GM12878 (cell line): ENCODE measurements around the gene JAKMIP1. TPM values are rescaled to one million over a fixed set of nuclear protein-coding genes. Genes with fewer than 3 reads are reported as not detected.

Experiments used
- ATAC-seq: fragments of 200-7000 bp; cut with Tn5 transposase; 3 replicates; pipeline ENCODE4 v1.9.1; 2020; ENCODE audit warnings: mild to moderate bottlenecking, moderate library complexity
- BruUV-seq: library from RNA; stranded (reverse); fragments of 400-500 nt; replicated peaks from 2 replicates; lab custom pipeline; 2021; lab: Mats Ljungman, UMichigan
- CTCF ChIA-PET: fragments of 300-600 bp; sonication (Branson Sonifier 250); formaldehyde crosslinking; extraction: SDS; loops from one replicate; lab custom pipeline; 2021; ENCODE audit warnings: inconsistent platforms; lab: Yijun Ruan, JAX
- POLR2A ChIA-PET: fragments of 350-600 bp; formaldehyde crosslinking; extraction: SDS; loops from one replicate; lab custom pipeline; 2021; ENCODE audit warnings: inconsistent platforms; lab: Charles Lee
- RAD21 ChIA-PET: fragments of 300-600 bp; sonication (Branson Sonifier 250); formaldehyde crosslinking; loops from one replicate; lab custom pipeline; 2023; ENCODE audit warnings: antibody characterized with exemption; ENCODE audit not compliant: unreplicated experiment; lab: Charles Lee
- SMC1A ChIA-PET: fragments of 300-600 bp; sonication (Branson Sonifier 250); formaldehyde crosslinking; loops from one replicate; lab custom pipeline; 2023; ENCODE audit not compliant: unreplicated experiment, uncharacterized antibody; lab: Charles Lee
- DNase-seq: peaks from one replicate; pipeline ENCODE4 v3.0.0-alpha.2; 2011; ENCODE audit warnings: low read depth, low spot score
- FAIRE-seq: peaks from 3 replicates; lab custom pipeline; 2011; peaks lifted over from hg19 to GRCh38; lab: Jason Lieb, UNC
- H2AFZ ChIP-seq: 2 replicates; pipeline ENCODE4 v1.6.0; 2011; ENCODE audit warnings: low read depth, low read length, control low read depth; ENCODE audit not compliant: control insufficient read depth
- H3K27ac ChIP-seq: 2 replicates; pipeline ENCODE4 v1.5.1; 2011; ENCODE audit warnings: control low read depth; ENCODE audit not compliant: control insufficient read depth, insufficient read depth
- H3K27me3 ChIP-seq, 2 experiments: replicated peaks in 1 of 2; 2 replicates each; pipeline versions ENCODE4 v1.6.0 to v1.6.1; 2011; ENCODE audit warnings: low read length in 1 of 2; ENCODE audit not compliant: control insufficient read depth in 2 of 2, insufficient read depth in 2 of 2
- H3K36me3 ChIP-seq, 2 experiments: 2 replicates each; pipeline ENCODE4 v1.5.1; 2011; ENCODE audit warnings: low read length in 1 of 2; ENCODE audit not compliant: control insufficient read depth in 2 of 2, insufficient read depth in 2 of 2
- H3K4me1 ChIP-seq: 2 replicates; pipeline ENCODE4 v1.6.1; 2011; ENCODE audit warnings: mild to moderate bottlenecking, low read length, moderate library complexity, mixed read lengths; ENCODE audit not compliant: control insufficient read depth, insufficient read depth
- H3K4me2 ChIP-seq: 2 replicates; pipeline ENCODE4 v1.6.0; 2011; ENCODE audit warnings: control low read depth; ENCODE audit not compliant: control insufficient read depth, insufficient read depth
- H3K4me3 ChIP-seq: fragments of 200-600 bp; sonication (generic); 2 replicates; pipeline ENCODE4 v1.5.1; 2016
- H3K79me2 ChIP-seq: 2 replicates; pipeline ENCODE4 v1.6.0; 2011; ENCODE audit warnings: low read length; ENCODE audit not compliant: control insufficient read depth, insufficient read depth
- H3K9ac ChIP-seq: 2 replicates; pipeline ENCODE4 v1.8.0; 2011; ENCODE audit warnings: low read length, control low read depth, mixed read lengths; ENCODE audit not compliant: control insufficient read depth, insufficient read depth
- H3K9me3 ChIP-seq: replicated peaks from 3 replicates; pipeline ENCODE4 v1.5.1; 2011; ENCODE audit warnings: mild to moderate bottlenecking, low read length; ENCODE audit not compliant: control insufficient read depth, insufficient read depth
- H4K20me1 ChIP-seq: 2 replicates; pipeline ENCODE4 v1.6.0; 2011; ENCODE audit not compliant: control insufficient read depth, insufficient read depth
- BHLHE40 ChIP-seq, 2 experiments: fragments of 450-650 bp in 1 of 2; IDR thresholded peaks; 2 replicates each; pipeline ENCODE4 v1.6.1; 2011 to 2017; ENCODE audit warnings: low read depth in 2 of 2, borderline replicate concordance in 1 of 2, improper control_type of control experiment in 1 of 2, low read length in 1 of 2, mild to moderate bottlenecking in 1 of 2
- SMAD1 ChIP-seq: fragments of 450-650 bp; IDR thresholded peaks from 2 replicates; pipeline ENCODE4 v1.6.1; 2018; ENCODE audit warnings: mild to moderate bottlenecking, low read depth; ENCODE audit not compliant: partially characterized antibody
- WGBS: methylation state at CpG from one replicate; pipeline ENCODE4 v1.1.6; 2016; ENCODE audit warnings: low lambda C conversion rate; ENCODE audit not compliant: insufficient replicate concordance, insufficient coverage; ENCODE audit errors: missing lambda C conversion rate; 5-methylcytosine and 5-hydroxymethylcytosine counted together
- in situ Hi-C: fragments of 300-500 bp; cut with MboI; formaldehyde crosslinking; loops from 9 replicates; pipeline ENCODE4 v1.14.3; 2018; ENCODE audit warnings: mixed read lengths
- intact Hi-C: fragments of 100-400 bp; cut with micrococcal nuclease; formaldehyde crosslinking; loops from one replicate; pipeline ENCODE4 v1.14.2; 2022; ENCODE audit not compliant: unreplicated experiment
- polyA plus RNA-seq, 11 experiments: library from polyadenylated mRNA; depleted of rRNA in 4 of 11; unstranded in 6 of 11; stranded (reverse) in 5 of 11; fragments of >200 nt; fragmentation: Nextera tagmentation in 4 of 11; fragmentation: Illumina TruSeq in 1 of 11; extraction: Ambion mirVana in 4 of 11; extraction: Trizol in 1 of 11; gene quantifications; 1 replicate in 1 of 11; 2 replicates in 10 of 11; pipeline versions ENCODE4 v1.2.1 to v1.2.3, GENCODE V29; 2011 to 2016; ENCODE audit warnings: inconsistent platforms in 2 of 11, missing spikeins in 2 of 11, low read depth in 1 of 11
- total RNA-seq, 4 experiments: library from RNA; depleted of rRNA in 3 of 4; stranded (reverse); fragments of >200 nt in 3 of 4; fragmentation: Illumina TruSeq in 1 of 4; extraction: Trizol in 1 of 4; gene quantifications; 2 replicates each; pipeline versions ENCODE4 v1.2.1 to v1.2.3, GENCODE V29; 2013 to 2021
- TF ChIP-seq, protein P1 (sequence below): fragments of 450-650 bp; conservative IDR thresholded peaks from 2 replicates; pipeline ENCODE4 v1.6.1; 2017; ENCODE audit warnings: mild to moderate bottlenecking, moderate library complexity

The JAKMIP1 gene
- total and polyA plus RNA-seq, 10 of the 15 experiments (the other 5 are each of a cell fraction or from before 2014, with no cell fraction given), result 0.52 to 16.7 (median 12.3) TPM

- ChIA-PET CTCF (interaction anchor here (0.5 kb wide), 1 partner anchor 202 kb away, joined by 3 read pairs; no protein-coding TSS in a partner anchor), POLR2A (no interaction called here), SMC1A (no interaction called here), RAD21 (no interaction called here)
- FAIRE-seq (no peak), ATAC-seq (no peak), DNase-seq (no peak)
- no peaks in the 10 kb centered on the region; a peak in 1 of 4 replicates for H3K27me3 ChIP-seq
- in situ Hi-C loops, result no loop called here
- no peak overlapping the region for H3K4me2 ChIP-seq
- H3K27ac ChIP-seq, result no peak overlapping the region
- H3K4me3 ChIP-seq, result no peak overlapping the region
- H3K9ac ChIP-seq, result no peak overlapping the region
- 54% methylated on average over 12 of the region's 12 CpGs for WGBS
- H2AFZ ChIP-seq, result no peak overlapping the region
- intact Hi-C loops, result no loop called here
- no TSS peak for BruUV-seq
- no peaks in the 10 kb centered on the region for H4K20me1 ChIP-seq
- H3K79me2 ChIP-seq, result no peaks in the 10 kb centered on the region
- H3K4me1 ChIP-seq, result no peaks in the 10 kb centered on the region
- no peaks in the 10 kb centered on the region; a peak in 1 of 4 replicates for H3K36me3 ChIP-seq
- TF ChIP-seq SMAD1 (no peak), BHLHE40 (IDR thresholded peaks at IDR 0.05; ENCODE audit: borderline replicate concordance in 1 of 2, low read depth in 2 of 2, low read length in 1 of 2) (peak in 1 of 2 experiments; percentile 27; a peak in 1 of 4 replicates)
- no peaks in the 10 kb centered on the region for H3K9me3 ChIP-seq
These were observed 151.8 kb downstream of the JAKMIP1 start for GRCh38 chr4:6048537-6048936.

DNA sequence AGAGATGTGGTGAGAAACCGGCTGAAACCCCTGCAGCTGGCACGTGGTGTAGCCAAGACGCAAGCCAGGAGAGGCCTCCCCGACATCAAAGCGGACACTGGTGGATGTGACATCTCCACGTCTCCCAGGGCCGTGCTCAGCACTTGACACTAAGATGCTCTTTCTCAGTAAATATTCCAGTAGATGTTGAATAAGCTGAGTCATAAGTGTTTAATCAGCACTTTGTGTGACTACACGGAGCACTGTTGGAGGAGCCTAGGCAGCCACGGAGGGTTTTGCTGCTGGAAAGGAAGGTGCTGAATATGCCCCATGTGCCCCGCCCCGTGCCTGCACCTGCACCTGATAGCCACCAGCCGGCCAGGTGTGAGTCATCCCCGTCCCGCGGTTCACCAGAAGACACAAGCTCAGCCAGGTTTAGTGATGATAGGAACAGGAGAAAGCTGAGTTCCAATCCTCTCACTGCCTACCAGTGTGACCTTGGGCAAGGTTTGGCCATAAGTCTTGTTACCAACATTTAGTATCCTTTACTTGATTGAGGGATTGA is 153.1 kb downstream of the JAKMIP1 start:
- no TSS peak for BruUV-seq
- Histone ChIP-seq H3K27me3 (no peaks in the 10 kb centered on the region; a peak in 1 of 4 replicates), H4K20me1 (no peaks in the 10 kb centered on the region), H3K4me2 (no peak overlapping the region), H3K4me3 (no peak overlapping the region), H3K27ac (no peak overlapping the region), H3K9ac (no peak overlapping the region), H3K36me3 (no peaks in the 10 kb centered on the region), H3K79me2 (no peaks in the 10 kb centered on the region), H3K4me1 (peaks cover 2% of the 10 kb centered on the region), H2AFZ (no peak overlapping the region), H3K9me3 (no peaks in the 10 kb centered on the region)
- no peak for ATAC-seq
- ChIA-PET RAD21 (no interaction called here), POLR2A (no interaction called here), SMC1A (no interaction called here), CTCF (no interaction called here)
- TF ChIP-seq, protein P1, sequence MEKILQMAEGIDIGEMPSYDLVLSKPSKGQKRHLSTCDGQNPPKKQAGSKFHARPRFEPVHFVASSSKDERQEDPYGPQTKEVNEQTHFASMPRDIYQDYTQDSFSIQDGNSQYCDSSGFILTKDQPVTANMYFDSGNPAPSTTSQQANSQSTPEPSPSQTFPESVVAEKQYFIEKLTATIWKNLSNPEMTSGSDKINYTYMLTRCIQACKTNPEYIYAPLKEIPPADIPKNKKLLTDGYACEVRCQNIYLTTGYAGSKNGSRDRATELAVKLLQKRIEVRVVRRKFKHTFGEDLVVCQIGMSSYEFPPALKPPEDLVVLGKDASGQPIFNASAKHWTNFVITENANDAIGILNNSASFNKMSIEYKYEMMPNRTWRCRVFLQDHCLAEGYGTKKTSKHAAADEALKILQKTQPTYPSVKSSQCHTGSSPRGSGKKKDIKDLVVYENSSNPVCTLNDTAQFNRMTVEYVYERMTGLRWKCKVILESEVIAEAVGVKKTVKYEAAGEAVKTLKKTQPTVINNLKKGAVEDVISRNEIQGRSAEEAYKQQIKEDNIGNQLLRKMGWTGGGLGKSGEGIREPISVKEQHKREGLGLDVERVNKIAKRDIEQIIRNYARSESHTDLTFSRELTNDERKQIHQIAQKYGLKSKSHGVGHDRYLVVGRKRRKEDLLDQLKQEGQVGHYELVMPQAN, result no peak
- WGBS, result 45% methylated on average over 15 of the region's 15 CpGs
- in situ Hi-C loops, result no loop called here
- intact Hi-C loops, result no loop called here
- no peak for DNase-seq
- FAIRE-seq, result no peak
